HG03432 (cell line): ENCODE results near the gene MYOC.

ENCODE experiments used
- ATAC-seq: cut with Tn5 transposase; IDR thresholded peaks from one replicate; pipeline ENCODE4 v1.9.1; 2021; ENCODE audit warnings: mild to moderate bottlenecking, moderate library complexity; ENCODE audit not compliant: unreplicated experiment

Gene MYOC

DNA sequence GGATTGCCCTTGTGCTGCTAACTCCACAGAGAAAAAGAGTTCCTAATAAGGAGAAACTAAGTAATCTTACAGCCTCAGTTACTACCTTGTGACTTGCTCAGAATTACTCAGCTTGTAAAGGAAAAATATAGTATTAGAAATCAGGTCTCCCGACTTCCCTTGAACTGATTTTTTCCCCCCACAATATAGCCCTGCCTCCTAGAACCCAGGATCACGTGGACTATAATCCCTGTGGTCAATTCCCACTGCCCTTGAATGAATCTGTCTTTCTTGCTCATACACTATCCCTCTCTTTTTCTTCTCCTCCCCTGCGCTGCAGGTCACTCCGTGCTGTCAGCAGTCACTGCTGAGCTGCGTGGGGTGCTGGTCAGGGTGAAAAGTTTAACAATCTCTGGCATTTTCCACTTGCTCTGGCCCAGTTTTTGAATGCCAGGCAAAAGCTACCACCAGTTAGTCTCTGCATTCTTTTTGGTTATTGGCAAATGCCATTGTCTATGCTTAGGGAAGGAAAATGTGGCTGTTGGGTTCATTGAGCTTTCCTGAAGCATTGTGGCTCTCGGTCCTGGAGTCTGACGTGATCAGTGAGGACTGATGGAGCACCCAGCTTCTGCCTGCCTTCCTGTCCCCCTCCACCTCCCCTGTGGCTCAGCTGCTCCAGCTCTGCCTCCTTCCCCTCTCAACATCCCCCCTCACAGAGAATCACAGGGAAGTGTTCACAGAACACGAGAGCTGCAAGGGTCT lies 1.9 kb upstream of the MYOC start:
- ATAC-seq = no peak

DNA sequence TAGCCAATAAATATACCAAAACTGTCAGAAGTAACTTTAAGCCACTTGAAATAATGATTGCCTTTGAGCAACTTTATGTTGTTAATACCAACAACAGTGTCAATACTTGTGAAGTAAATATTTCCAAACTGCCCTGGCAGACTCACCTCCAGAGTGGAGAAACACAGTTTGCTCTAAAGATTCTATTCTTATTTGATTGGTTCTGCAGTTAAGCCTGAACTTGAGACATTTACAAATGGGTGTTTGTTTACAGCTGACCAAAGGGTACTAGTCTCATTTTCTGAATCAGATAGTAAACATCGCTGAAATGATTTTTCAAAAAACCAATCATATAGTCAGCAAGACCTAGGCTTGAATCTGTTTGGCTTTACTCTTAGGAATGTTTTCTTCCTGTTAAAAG lies 1.3 kb upstream of the MYOC start:
- no peak for ATAC-seq

DNA sequence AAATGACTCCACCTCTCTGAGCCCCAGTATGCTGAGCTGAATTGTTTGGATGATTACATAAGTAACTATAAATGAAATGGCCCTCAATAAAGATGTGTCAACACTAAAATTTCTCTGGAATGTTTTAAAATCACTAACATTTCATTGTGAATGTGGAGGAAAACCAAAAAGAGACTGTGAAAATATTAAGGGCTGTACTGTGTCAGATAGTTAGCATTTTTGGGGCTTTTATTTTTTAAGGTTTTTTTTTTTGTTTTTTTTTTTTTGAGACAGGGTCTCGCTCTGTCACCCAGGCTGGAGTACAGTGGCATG lies 6.3 kb downstream of the MYOC start:
- ATAC-seq = no peak

DNA sequence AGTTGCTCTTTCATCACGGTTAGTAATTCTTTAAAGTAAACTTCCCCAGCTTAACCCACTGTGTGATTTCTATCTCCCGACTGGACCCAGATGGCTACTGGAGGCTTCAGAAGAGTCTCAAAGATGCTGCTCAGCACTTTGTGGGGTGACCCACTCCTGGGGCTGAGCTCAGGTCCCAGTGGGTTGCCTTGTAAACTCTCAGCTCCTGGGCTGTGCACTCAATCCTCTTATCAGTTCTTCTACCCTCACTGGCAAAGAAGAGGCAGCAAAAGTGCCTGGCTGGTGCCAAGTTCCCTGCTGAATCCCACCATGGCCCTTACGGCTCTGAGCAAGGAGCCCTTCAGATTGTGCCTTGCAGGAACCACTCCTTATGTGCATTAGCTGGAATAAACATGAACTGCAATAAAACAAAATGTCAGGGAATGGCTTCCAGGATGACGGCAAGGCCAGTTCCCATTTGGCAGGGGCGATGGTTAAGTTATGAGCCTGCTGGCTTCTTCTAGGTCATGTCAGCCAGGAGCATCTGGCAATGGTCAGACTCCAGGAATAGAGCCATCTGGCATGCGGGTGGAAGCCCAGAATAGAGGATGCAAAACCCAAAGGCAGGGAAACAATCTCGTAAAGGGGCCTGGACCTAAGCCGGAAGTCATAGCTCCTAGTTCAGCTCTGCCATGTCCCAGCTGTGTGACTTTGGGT lies 6.8 kb downstream of the MYOC start:
- no peak for ATAC-seq

DNA sequence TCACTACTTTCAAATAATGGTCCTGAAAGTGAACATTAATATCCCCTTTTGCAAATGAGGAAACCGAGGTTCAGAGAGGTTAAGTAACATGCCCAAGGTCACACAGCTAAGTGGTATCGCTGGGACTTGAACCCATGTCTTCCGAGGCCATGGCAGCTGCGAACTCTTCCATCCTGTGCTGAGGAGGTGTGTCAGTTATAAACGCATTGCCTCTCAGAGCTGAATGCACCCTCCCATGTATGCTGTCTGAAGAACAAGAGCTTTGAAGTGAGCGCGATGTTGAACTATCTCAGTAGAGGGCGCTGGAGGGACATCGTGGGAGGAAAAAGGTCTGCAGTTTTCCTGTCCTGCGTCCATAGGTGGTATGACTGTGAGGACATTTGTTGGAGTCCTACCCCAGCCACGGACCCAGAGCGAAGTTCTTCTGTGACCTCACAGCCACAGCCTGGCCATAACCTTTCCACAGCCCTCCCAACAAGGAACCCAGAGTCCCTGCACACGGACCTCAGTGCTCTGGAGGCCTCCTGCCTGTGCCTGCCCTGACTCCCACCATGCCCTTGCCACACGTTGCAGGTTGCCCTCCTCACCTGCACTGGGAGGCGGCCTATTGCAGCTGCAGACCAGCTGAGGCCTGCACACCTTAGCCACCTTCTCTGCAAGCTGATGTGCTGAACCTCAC lies 7.5 kb downstream of the MYOC start:
- ATAC-seq = peak; percentile 67

DNA sequence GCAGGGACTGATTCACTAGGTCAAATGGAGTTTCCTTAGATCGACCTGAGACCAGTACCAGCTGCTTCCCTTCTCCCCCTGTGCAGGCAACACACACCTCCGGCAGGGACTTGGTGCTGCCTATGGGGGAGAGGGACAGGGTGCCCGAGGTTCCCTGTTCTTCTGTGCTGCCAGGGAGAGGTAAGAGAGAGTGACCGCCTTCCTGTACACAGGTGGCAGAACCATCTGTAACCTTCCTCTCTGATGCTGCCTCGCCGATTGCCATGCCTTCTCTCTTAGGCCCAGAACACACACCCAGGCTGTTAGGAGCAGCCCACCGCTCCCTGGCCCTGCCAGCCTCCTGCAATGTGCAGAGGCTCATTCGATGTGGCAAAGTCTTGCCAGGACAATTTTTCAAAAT lies 9.3 kb downstream of the MYOC start:
- no peak for ATAC-seq

DNA sequence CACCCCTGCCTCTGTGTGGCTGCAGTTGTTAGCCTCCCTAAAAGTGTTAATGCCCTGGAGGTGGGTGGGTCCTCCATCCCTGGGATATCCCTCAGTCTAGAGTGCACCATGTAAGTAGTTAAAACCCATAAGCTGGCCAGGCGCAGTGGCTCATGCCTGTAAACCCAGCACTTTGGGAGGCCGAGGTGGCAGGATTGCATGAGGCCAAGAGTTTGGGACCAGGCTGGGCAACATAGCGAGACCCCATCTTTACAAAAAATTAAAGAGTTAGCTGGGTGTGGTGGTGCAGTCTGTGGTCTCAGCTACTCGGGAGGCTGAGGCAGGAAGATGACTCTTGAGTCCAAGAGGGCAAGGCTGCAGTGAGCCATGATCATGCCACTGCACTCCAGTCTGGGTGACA lies 10.3 kb downstream of the MYOC start:
- ATAC-seq = no peak

DNA sequence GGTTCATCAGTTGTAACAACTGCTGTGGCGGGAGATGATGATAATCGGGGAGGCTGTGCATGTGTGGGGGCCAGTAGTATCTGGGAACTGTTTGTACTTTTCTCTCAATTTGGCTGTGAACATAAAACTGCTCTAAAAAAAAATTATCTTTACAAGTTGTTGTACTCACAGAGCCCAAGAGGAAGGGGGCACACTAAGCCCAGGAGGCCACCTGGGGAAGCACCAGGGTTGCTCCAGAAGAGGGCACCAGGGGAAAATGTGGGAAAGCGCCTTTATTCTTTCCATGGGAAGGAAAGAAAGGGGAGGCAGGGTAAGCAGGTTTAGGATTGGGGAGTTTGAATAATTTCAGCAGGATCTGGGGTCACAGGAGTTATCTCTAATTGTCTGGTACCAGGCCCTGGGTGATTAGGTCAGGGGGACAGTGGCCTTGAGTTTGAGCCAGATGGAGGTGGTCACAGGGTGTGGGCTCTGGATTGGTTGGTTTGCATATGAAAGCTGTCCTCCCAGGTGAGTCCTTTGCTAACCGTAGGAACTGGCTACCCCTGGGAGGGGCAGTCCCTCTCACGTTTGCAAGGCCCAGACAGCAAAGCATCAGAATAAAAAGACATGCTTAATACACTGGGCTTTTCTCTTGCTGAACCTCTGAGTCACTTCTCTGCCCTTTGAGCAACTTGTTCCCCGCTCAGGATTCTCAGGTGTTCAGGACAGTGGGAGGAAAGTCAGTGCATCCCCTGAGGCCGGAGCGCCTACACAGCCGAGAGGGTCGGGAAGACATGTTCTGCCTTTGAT lies 11.2 kb downstream of the MYOC start:
- no peak for ATAC-seq

DNA sequence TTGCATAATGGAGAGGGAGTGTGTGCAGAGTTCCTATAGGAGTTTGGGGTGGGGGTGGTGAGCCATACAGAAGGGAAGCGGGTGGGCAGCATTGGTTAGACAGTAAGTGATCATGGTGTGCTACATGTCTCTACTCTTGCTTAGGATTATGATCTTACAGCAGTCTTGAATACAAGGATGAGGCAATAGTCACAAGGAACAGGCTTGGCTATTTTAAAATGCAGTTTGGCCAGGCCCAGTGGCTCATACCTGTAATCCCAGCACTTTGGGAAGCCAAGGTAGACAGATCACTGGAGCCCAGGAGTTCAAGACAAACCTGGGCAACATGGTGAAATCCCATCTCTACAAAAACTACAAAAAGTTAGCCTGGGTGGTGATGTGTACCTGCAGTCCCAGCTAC lies 12.3 kb downstream of the MYOC start:
- ATAC-seq = no peak

DNA sequence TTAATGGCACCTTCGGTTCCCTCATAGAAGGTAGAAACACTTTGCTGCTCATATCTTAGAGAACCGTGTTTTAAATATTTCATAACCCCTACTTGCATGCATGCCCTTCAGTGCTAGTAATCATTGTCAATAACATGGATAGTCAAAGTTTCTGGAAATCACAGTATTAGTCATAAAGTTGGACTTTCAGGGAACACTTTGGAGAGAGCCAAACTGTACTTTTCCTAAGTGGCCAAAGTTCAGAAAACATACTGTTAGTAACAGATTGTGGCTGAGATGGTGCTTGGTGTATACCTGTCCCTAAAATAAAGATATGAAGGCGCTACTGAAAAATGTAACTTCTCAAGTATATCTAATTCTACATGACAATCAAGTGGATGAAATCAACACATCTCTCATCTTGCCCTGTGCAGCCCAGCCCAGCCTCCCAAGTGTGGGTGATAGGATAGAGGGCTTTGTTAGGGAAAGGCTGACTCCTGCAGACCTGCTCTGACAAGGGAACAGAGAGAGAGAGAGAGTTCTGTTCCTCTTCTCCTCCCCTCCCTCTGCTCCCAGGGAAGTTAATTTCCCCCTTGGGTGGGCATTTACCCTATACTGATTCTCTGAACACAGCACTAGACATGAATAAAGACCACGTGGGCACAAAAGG lies 14.4 kb downstream of the MYOC start:
- no peak for ATAC-seq

DNA sequence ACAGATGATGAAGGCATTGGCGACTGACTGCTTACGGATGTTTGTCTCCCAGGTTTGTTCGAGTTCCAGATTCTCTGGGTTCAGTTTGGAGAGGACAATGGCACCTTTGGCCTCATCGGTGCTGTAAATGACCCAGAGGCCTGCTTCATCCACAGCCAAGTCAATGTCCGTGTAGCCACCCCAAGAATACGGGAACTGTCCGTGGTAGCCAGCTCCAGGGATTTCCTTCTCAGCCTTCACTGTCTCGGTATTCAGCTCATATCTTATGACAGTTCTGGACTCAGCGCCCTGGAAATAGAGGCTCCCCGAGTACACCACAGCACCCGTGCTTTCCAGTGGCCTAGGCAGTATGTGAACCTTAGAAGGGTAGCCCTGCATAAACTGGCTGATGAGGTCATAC lies 16.3 kb downstream of the MYOC start:
- no peak for ATAC-seq

DNA sequence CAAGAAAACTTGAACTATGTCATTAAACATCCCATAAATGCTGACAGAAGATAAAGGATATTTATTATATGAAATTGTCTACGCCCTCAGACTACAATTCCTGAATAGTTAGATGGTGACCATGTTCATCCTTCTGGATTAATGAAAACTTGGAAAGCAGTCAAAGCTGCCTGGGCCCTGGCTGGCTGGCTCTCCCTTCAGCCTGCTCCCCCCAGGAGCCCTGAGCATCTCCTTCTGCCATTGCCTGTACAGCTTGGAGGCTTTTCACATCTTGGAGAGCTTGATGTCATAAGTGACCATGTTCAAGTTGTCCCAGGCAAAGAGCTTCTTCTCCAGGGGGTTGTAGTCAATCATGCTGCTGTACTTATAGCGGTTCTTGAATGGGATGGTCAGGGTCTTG lies 16.8 kb downstream of the MYOC start:
- no peak for ATAC-seq

DNA sequence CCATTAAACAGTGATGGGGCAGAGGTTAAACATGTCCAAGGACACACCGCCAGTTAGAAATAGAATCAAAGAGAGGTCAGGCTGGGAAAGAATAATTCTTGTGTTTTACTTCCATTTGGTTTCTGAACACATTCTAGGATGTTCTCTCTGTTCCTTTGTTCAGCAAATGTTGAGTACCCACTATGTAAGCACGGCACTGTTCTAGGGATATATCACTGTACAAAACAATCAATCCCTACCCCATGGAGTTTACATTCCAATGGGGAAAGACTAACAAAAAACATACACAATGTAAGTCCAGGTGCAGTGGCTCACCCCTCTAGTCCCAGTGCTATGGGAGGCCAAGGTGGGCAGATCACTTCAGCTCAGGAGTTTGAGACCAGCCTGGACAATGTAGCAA lies 24.3 kb downstream of the MYOC start:
- no peak for ATAC-seq

DNA sequence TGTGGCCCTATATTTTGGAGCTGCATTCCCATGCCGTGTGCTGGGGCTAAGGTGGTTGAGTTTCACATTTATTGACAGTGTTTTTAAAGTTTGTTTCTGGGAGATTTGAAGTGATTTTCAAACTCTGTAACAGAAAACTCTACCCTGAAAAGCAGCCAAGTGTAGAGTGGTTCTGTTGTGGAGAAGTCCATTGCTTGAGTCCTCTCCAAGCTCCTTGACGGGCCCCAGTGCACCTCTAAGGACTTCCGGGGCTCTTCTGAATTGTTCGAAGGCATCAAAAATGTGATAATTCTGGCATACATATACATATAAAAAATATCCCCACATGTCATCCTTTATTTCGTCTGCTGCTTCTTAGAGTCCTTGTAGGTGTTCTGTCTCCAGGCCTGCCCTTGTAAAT lies 25.5 kb downstream of the MYOC start:
- no peak for ATAC-seq

DNA sequence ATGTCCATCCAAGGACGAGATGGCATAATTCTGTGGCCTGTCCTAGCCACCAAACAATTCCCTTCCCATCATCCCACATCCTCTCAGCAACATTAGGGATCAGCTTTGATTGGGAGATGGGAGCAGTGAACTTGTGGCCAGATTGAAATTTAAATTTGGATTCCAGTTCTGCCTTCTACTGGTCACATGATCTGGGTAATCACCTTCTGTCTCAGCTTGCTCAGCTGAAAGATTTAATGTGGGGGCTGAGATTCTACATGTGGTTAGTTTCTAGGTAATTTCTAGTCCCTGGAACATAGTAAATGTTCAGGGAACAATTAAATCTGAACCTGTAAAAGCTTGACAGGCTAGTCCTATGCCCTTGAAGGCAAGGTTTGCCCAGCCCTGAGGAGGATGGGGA lies 27.3 kb downstream of the MYOC start:
- no peak for ATAC-seq

DNA sequence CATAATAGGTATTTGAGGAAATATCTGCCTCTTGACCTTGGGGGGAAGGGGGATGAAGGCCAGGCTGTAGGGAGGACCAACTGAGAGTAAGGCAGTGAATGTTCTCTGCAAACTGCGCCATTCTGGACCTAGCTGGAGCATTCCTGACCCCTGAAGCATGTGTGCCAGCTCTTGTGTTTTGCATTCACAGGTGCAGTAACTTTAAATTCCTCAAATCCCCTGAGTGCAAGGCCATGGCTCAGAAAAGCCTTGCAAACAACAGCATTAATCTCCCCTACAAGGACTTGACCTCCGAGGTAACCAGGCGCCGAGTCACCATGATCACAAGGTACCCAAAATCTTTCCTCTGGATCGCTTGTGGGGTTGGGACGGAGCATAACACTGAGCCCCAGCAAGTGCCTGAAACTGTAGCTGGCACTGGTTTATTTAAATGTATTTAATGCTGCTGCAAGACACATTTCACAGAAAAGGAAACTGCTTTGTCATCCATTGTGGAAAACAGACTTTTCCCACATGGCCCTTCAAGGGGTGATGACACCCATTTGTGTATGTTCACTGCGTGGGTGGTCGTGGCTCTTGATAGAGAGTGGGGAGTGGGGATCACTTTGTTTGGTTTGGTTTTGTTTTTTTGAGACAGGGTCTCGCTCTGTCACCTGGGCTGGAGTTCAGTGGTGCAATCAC lies 28.7 kb downstream of the MYOC start:
- no peak for ATAC-seq

DNA sequence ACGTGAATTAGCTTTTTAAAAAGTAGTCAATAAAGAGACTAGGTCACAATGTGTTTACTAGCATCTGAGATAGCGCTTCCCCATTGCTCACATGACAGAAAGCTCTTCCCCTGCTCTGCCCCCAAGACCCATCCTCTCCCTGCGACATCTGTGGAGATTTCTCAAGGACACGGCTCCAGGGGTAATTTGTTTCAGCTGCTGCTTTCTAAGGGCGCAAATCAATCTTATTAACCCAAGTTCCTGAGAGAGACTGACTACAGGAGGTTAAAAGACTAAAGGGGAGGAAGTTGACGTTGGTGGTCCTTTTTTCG lies 30.4 kb downstream of the MYOC start, which contains the start of gene MYOCOS:
TSS of gene MYOCOS (plus strand) at position 92 of the 311 bp plus-strand sequence. CDS start 1,641 bp downstream, outside the sequence.
- no peak for ATAC-seq

DNA sequence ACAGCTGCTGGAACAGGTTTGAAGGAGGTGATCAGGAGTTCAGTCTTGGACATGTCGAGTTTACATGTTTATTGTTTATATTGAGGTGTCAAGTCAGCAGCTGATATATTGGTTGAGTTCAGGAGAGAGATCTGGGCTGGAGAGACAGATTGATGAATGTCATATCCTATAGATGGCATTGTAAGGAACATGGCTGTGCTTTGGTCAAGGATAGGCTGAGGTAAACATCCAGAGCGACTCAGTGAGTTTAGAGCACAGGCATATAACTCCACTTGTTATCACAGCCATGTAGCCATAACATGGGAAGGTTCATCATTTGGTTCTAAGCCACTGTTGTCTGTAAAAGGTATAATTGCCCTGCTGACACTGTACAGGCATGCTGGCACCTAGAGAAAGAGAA lies 35.9 kb downstream of the MYOC start:
- no peak for ATAC-seq

DNA sequence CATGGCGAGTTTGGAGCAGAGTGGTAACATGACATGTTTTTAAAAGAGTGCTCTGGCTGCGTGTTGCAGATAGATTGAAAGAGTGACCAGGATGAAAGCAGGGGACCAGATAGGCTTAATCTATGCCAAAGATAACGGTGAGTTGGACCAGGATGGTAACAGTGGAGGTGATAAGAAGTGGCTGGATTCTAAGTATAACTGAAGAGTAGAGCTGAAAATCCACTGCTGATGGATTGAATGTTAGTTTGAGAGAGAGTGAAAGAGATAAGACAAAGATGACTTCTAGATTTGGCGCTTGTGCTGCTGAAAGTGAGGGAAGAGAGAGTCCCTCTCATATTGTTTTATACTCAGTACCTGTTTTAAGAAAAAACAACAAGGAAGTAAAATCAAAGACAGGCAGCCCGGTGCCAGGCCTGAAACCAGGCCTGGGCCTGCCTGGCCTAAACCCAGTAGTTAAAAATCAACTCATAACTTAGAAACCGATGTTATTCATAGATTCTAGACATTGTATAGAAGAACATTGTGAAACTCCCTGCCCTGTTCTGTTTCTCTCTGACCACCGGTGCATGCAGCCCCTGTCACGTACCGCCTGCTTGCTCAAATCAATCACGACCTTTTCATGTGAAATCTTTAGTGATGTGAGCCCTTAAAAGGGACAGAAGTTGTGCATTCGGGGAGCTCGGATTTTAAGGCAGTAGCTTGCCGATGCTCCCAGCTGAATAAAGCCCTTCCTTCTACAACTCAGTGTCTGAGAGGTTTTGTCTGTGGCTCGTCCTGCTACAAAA lies 37.2 kb downstream of the MYOC start:
- ATAC-seq = peak; percentile 51

DNA sequence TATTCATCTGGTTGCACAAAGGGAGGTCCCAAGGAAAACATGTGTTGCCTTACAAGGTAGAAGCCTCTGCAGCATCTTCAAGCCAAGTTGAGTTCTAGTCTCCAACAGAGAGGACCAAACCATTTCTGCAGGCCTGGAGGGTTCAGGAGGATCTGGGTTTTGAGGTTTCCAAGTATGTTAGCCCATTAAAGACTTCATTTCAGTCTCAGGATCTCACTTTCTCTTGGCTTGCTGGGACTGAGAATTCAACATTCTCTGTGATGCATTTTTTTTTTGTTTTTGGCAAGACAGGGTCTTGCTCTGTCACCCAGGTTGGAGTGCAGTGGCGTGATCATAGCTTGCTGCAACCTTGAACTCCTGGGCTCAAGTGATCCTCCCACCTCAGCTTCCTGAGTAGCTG lies 39.2 kb downstream of the MYOC start:
- no peak for ATAC-seq
